ENCODE results near the gene NKG7.

Gene NKG7

GRCh38 chr19:51410950-51411748 is 38.7 kb upstream of the NKG7 start:
- no peak for TF ChIP-seq NFIC (IDR thresholded peaks at IDR 0.05)
- TF ChIP-seq MAX (IDR thresholded peaks at IDR 0.05), result no peak
- no peak for TF ChIP-seq USF1 (IDR thresholded peaks at IDR 0.05)
- no peak for TF ChIP-seq FOXM1 (IDR thresholded peaks at IDR 0.05; ENCODE audit: borderline replicate concordance, low read depth)
- no peak for TF ChIP-seq REST (IDR thresholded peaks at IDR 0.05; ENCODE audit: low read depth)
- no peak for TF ChIP-seq RAD21 (IDR thresholded peaks at IDR 0.05; ENCODE audit: low read depth)
- no peak for TF ChIP-seq ZBTB7A (IDR thresholded peaks at IDR 0.05; ENCODE audit: low read depth)
- no peak for TF ChIP-seq YY1 (IDR thresholded peaks at IDR 0.05; ENCODE audit: low read depth)
- TF ChIP-seq CEBPB (IDR thresholded peaks at IDR 0.05), result no peak
- no peak for TF ChIP-seq TAF1 (IDR thresholded peaks at IDR 0.05; ENCODE audit: low read depth)
- TF ChIP-seq EGR1 (IDR thresholded peaks at IDR 0.05), result no peak
- no peak for TF ChIP-seq EP300 (IDR thresholded peaks at IDR 0.05; ENCODE audit: borderline replicate concordance)

GRCh38 chr19:51407511-51408131 is 35.2 kb upstream of the NKG7 start:
- TF ChIP-seq FOXM1 (IDR thresholded peaks at IDR 0.05; ENCODE audit: borderline replicate concordance, low read depth) (no peak), TCF12 (IDR thresholded peaks at IDR 0.05; ENCODE audit: low read depth) (no peak), CREB1 (IDR thresholded peaks at IDR 0.05; ENCODE audit: low read depth) (no peak), RAD21 (IDR thresholded peaks at IDR 0.05; ENCODE audit: low read depth) (peak; percentile 29; the same call in 1 of the 2 replicates), USF1 (IDR thresholded peaks at IDR 0.05) (no peak), TEAD4 (IDR thresholded peaks at IDR 0.05) (no peak), CEBPB (IDR thresholded peaks at IDR 0.05) (no peak), EP300 (IDR thresholded peaks at IDR 0.05; ENCODE audit: borderline replicate concordance) (no peak)

GRCh38 chr19:51402117-51402516 is 29.7 kb upstream of the NKG7 start:
- TF ChIP-seq FOXM1 (IDR thresholded peaks at IDR 0.05; ENCODE audit: borderline replicate concordance, low read depth), result no peak
- TF ChIP-seq TAF1 (IDR thresholded peaks at IDR 0.05; ENCODE audit: low read depth), result no peak
- TF ChIP-seq TCF12 (IDR thresholded peaks at IDR 0.05; ENCODE audit: low read depth), result no peak

- TF ChIP-seq TAF1 (IDR thresholded peaks at IDR 0.05; ENCODE audit: low read depth), result no peak
- no peak for TF ChIP-seq ZBTB7A (IDR thresholded peaks at IDR 0.05; ENCODE audit: low read depth)
Observed at GRCh38 chr19:51399231-51399630, 26.8 kb upstream of the NKG7 start.

- TF ChIP-seq EP300 (IDR thresholded peaks at IDR 0.05; ENCODE audit: borderline replicate concordance) (no peak), CREB1 (IDR thresholded peaks at IDR 0.05; ENCODE audit: low read depth) (no peak), REST (IDR thresholded peaks at IDR 0.05; ENCODE audit: low read depth) (no peak), RAD21 (IDR thresholded peaks at IDR 0.05; ENCODE audit: low read depth) (peak; percentile 10; the same call in 1 of the 2 replicates)
Observed at GRCh38 chr19:51398096-51398704, 25.7 kb upstream of the NKG7 start.

GRCh38 chr19:51396175-51396574 is 23.7 kb upstream of the NKG7 start:
- no peak for TF ChIP-seq MAX (IDR thresholded peaks at IDR 0.05)
- no peak for TF ChIP-seq EGR1 (IDR thresholded peaks at IDR 0.05)
- TF ChIP-seq TEAD4 (IDR thresholded peaks at IDR 0.05), result no peak
- no peak for TF ChIP-seq YY1 (IDR thresholded peaks at IDR 0.05; ENCODE audit: low read depth)
